HepG2 (cell line): ENCODE measurements around the gene FCER1G. TPM values are rescaled to one million over a fixed set of nuclear protein-coding genes. Genes with fewer than 3 reads are reported as not detected.

ENCODE experiments used
- IKZF1 ChIP-seq: fragments of 450-650 bp; IDR thresholded peaks from 2 replicates; pipeline ENCODE4 v1.7.1; 2016
- NBN ChIP-seq: fragments of 450-650 bp; conservative IDR thresholded peaks from 2 replicates; pipeline ENCODE4 v1.6.1; 2017
- NCOR1 ChIP-seq: fragments of 200-600 bp; sonication (generic); IDR thresholded peaks from 2 replicates; pipeline ENCODE4 v1.7.0; 2017; ENCODE audit warnings: antibody characterized with exemption, low read length, borderline replicate concordance
- NR2F1 ChIP-seq, 2 experiments: fragments of 450-650 bp in 1 of 2; formaldehyde crosslinking in 1 of 2; IDR thresholded peaks; 2 replicates each; pipeline versions ENCODE4 v1.5.0 to v1.6.1; 2016 to 2020; ENCODE audit warnings: mild to moderate bottlenecking in 1 of 2, missing compliant biosample characterization in 1 of 2, missing genetic modification reagents in 1 of 2, moderate library complexity in 1 of 2
- SRF ChIP-seq: IDR thresholded peaks from 2 replicates; pipeline ENCODE4 v1.6.1; 2011; ENCODE audit warnings: mild to moderate bottlenecking, low read depth, low read length, moderate library complexity
- TP53 ChIP-seq: sonication (generic); formaldehyde crosslinking; conservative IDR thresholded peaks from 2 replicates; pipeline ENCODE4 v1.4.0; 2020; ENCODE audit warnings: missing genetic modification reagents
- ZFP1 ChIP-seq: IDR thresholded peaks from 2 replicates; pipeline ENCODE4 v1.6.1; 2016
- ZNF205 ChIP-seq: IDR thresholded peaks from 2 replicates; pipeline ENCODE4 v1.6.1; 2018; ENCODE audit warnings: missing biosample characterization, missing genetic modification reagents
- ZNF234 ChIP-seq: sonication (generic); formaldehyde crosslinking; conservative IDR thresholded peaks from 2 replicates; pipeline ENCODE4 v1.5.1; 2020; ENCODE audit warnings: mild to moderate bottlenecking, missing genetic modification reagents
- ZNF564 ChIP-seq: sonication (generic); formaldehyde crosslinking; IDR thresholded peaks from 2 replicates; pipeline ENCODE4 v1.8.1; 2023; ENCODE audit warnings: mild to moderate bottlenecking, missing genetic modification reagents
- ZNF713 ChIP-seq: sonication (generic); formaldehyde crosslinking; IDR thresholded peaks from 2 replicates; pipeline ENCODE4 v1.4.0; 2020; ENCODE audit warnings: mild to moderate bottlenecking, missing genetic modification reagents
- ZNF83 ChIP-seq: sonication (generic); formaldehyde crosslinking; IDR thresholded peaks from 2 replicates; pipeline ENCODE4 v1.4.0; 2020; ENCODE audit warnings: missing genetic modification reagents, mild to moderate bottlenecking, borderline replicate concordance
- polyA plus RNA-seq, 8 experiments: library from polyadenylated mRNA; depleted of rRNA in 3 of 8; stranded (reverse) in 7 of 8; unstranded in 1 of 8; fragments of >200 nt; fragmentation: Illumina TruSeq in 4 of 8; extraction: Trizol in 4 of 8; gene quantifications; 2 replicates each; pipeline versions ENCODE4 v1.2.1 to v1.2.3, GENCODE V29; 2011 to 2016; ENCODE audit warnings: low read depth in 4 of 8, missing spikeins in 1 of 8, mixed read lengths in 1 of 8; ENCODE audit not compliant: insufficient read depth in 1 of 8
- total RNA-seq, 5 experiments: library from RNA; depleted of rRNA; stranded (reverse); fragments of >200 nt; fragmentation: Illumina TruSeq; extraction: Trizol; gene quantifications; 2 replicates each; pipeline ENCODE4 v1.2.3, GENCODE V29; 2016; ENCODE audit warnings: low read depth in 1 of 5
- TF ChIP-seq, protein P1 (sequence below): sonication (generic); formaldehyde crosslinking; IDR thresholded peaks from 2 replicates; pipeline ENCODE4 v1.4.0; 2020; ENCODE audit warnings: missing genetic modification reagents, mild to moderate bottlenecking, borderline replicate concordance
- TF ChIP-seq, protein P2 (sequence below): sonication (generic); formaldehyde crosslinking; IDR thresholded peaks from 2 replicates; pipeline ENCODE4; 2020; ENCODE audit warnings: missing genetic modification reagents, mild to moderate bottlenecking, borderline replicate concordance
- TF ChIP-seq, protein P3 (sequence below): sonication (generic); formaldehyde crosslinking; IDR thresholded peaks from 2 replicates; pipeline ENCODE4 v1.8.0; 2022; ENCODE audit warnings: missing genetic modification reagents, mild to moderate bottlenecking, moderate library complexity, borderline replicate concordance
- TF ChIP-seq, protein P4 (sequence below): sonication (generic); formaldehyde crosslinking; IDR thresholded peaks from 2 replicates; pipeline ENCODE4 v1.4.0; 2020; ENCODE audit warnings: missing genetic modification reagents

The FCER1G gene
- total and polyA plus RNA-seq, 2 of the 13 experiments (the other 11 are each of a cell fraction or from before 2014, with no cell fraction given): 1.3 to 6.4 TPM

DNA sequence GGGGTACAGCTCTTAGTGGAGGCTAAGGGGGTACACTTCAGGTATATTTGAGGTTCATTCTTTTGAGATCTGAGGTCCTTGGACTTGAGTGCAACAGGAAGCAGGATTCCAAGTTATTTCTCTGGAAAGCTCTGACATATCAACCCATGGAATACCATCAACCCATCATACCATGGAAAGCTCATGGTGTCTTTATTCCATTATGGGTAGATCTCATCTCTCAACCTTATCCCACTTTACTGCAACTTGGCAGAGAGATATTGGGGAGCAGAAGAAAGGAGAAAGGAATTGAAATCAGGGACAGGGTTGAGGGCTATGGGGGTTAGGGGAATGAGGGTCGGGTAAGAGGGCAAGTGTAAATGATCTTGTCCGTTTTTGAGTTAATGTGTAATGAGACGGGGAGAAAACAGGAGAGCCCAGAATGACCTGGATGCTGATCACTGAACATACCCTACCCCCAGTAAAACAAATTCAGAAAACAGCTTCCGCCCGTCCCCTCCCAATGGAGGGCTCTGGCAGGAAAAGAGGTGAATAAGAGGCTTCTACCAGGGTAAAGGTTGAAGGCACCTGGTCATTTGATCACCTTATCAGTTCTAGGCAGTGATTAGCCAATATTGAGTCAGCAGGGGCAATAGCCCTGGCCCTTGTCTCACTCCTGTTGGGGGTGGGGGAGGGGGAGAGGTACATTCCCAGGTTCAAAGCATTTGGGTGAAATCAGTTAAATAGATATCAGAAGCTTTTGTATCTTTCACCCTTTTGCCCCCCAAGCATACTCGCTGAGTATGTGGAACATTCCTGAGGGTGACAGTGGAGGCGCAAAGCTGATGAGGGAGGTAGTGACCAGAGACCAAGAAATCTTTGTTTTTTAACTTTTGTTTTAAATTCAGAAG lies 9.0 kb downstream of the FCER1G start (continued):
- TF ChIP-seq, protein P1, sequence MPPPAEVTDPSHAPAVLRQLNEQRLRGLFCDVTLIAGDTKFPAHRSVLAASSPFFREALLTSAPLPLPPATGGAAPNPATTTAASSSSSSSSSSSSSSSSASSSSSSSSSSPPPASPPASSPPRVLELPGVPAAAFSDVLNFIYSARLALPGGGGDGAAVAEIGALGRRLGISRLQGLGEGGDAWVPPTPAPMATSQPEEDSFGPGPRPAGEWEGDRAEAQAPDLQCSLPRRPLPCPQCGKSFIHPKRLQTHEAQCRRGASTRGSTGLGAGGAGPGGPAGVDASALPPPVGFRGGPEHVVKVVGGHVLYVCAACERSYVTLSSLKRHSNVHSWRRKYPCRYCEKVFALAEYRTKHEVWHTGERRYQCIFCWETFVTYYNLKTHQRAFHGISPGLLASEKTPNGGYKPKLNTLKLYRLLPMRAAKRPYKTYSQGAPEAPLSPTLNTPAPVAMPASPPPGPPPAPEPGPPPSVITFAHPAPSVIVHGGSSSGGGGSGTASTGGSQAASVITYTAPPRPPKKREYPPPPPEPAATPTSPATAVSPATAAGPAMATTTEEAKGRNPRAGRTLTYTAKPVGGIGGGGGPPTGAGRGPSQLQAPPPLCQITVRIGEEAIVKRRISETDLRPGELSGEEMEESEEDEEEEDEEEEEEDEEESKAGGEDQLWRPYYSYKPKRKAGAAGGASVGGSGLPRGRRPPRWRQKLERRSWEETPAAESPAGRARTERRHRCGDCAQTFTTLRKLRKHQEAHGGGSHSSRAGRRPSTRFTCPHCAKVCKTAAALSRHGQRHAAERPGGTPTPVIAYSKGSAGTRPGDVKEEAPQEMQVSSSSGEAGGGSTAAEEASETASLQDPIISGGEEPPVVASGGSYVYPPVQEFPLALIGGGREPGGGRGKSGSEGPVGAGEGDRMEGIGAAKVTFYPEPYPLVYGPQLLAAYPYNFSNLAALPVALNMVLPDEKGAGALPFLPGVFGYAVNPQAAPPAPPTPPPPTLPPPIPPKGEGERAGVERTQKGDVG: no peak
- TF ChIP-seq ZNF83 (CRISPR knock-in tag): no peak
- TF ChIP-seq TP53 (CRISPR knock-in tag): no peak
- TF ChIP-seq, protein P2, sequence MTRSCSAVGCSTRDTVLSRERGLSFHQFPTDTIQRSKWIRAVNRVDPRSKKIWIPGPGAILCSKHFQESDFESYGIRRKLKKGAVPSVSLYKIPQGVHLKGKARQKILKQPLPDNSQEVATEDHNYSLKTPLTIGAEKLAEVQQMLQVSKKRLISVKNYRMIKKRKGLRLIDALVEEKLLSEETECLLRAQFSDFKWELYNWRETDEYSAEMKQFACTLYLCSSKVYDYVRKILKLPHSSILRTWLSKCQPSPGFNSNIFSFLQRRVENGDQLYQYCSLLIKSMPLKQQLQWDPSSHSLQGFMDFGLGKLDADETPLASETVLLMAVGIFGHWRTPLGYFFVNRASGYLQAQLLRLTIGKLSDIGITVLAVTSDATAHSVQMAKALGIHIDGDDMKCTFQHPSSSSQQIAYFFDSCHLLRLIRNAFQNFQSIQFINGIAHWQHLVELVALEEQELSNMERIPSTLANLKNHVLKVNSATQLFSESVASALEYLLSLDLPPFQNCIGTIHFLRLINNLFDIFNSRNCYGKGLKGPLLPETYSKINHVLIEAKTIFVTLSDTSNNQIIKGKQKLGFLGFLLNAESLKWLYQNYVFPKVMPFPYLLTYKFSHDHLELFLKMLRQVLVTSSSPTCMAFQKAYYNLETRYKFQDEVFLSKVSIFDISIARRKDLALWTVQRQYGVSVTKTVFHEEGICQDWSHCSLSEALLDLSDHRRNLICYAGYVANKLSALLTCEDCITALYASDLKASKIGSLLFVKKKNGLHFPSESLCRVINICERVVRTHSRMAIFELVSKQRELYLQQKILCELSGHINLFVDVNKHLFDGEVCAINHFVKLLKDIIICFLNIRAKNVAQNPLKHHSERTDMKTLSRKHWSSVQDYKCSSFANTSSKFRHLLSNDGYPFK: no peak
- 0 out of 2 replicates have a peak, but pooled peaks have one; percentile 19 for TF ChIP-seq ZNF205 (CRISPR knock-in tag)
- TF ChIP-seq, protein P3, sequence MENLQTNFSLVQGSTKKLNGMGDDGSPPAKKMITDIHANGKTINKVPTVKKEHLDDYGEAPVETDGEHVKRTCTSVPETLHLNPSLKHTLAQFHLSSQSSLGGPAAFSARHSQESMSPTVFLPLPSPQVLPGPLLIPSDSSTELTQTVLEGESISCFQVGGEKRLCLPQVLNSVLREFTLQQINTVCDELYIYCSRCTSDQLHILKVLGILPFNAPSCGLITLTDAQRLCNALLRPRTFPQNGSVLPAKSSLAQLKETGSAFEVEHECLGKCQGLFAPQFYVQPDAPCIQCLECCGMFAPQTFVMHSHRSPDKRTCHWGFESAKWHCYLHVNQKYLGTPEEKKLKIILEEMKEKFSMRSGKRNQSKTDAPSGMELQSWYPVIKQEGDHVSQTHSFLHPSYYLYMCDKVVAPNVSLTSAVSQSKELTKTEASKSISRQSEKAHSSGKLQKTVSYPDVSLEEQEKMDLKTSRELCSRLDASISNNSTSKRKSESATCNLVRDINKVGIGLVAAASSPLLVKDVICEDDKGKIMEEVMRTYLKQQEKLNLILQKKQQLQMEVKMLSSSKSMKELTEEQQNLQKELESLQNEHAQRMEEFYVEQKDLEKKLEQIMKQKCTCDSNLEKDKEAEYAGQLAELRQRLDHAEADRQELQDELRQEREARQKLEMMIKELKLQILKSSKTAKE (CRISPR knock-in tag): peak; percentile 87
- TF ChIP-seq NCOR1: peak; percentile 49; the same call in 1 of the 2 replicates
- TF ChIP-seq, protein P4, sequence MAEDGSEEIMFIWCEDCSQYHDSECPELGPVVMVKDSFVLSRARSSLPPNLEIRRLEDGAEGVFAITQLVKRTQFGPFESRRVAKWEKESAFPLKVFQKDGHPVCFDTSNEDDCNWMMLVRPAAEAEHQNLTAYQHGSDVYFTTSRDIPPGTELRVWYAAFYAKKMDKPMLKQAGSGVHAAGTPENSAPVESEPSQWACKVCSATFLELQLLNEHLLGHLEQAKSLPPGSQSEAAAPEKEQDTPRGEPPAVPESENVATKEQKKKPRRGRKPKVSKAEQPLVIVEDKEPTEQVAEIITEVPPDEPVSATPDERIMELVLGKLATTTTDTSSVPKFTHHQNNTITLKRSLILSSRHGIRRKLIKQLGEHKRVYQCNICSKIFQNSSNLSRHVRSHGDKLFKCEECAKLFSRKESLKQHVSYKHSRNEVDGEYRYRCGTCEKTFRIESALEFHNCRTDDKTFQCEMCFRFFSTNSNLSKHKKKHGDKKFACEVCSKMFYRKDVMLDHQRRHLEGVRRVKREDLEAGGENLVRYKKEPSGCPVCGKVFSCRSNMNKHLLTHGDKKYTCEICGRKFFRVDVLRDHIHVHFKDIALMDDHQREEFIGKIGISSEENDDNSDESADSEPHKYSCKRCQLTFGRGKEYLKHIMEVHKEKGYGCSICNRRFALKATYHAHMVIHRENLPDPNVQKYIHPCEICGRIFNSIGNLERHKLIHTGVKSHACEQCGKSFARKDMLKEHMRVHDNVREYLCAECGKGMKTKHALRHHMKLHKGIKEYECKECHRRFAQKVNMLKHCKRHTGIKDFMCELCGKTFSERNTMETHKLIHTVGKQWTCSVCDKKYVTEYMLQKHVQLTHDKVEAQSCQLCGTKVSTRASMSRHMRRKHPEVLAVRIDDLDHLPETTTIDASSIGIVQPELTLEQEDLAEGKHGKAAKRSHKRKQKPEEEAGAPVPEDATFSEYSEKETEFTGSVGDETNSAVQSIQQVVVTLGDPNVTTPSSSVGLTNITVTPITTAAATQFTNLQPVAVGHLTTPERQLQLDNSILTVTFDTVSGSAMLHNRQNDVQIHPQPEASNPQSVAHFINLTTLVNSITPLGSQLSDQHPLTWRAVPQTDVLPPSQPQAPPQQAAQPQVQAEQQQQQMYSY (CRISPR knock-in tag): no peak
- TF ChIP-seq ZNF564 (CRISPR knock-in tag): no peak
- TF ChIP-seq IKZF1: no peak
- 0 out of 2 replicates have a peak, but pooled peaks have one; percentile 22 for TF ChIP-seq SRF
- TF ChIP-seq NR2F1 (CRISPR knock-in tag; IDR thresholded peaks at IDR 0.05): peak in 1 of 2 experiments; percentile 84; a peak in 2 of 4 replicates
- TF ChIP-seq NBN: no peak
- TF ChIP-seq ZFP1 (CRISPR knock-in tag): no peak
- no peak for TF ChIP-seq ZNF713 (CRISPR knock-in tag)
- 0 out of 2 replicates have a peak, but pooled peaks have one; percentile 29 for TF ChIP-seq ZNF234 (CRISPR knock-in tag)
